ENCODE measurements around the gene NXPE4. TPM values are rescaled to one million over a fixed set of nuclear protein-coding genes. Genes with fewer than 3 reads are reported as not detected.

NXPE4 gene
- total RNA-seq, 1 donor from 2014 or later: not detected

DNA sequence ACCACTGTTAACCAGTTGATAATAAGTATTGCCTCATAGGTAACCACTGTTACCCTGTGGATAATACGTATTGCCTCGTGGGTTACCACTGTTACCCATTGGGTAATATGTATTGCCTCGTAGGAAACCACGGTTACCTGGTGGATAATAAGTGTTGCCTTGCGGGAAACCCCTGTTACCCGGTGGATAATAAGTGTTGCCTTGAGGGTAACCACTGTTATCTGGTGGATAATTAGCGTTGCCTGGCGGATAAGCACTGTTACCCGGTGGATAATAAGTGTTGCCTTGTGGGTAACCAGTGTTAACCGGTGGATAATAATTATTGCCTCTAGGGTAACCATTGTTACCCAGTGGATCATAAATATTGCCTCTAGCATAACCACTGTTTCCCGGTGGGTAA is 27.3 kb upstream of the NXPE4 start:
- Mint-ChIP-seq H3K4me3 (no peak overlapping the region), H3K9me3 (peaks cover 6% of the 10 kb centered on the region), H3K27ac (ENCODE audit: unreplicated experiment) (no peak overlapping the region), H3K27me3 (ENCODE audit: low read depth) (no peaks in the 10 kb centered on the region), H3K36me3 (ENCODE audit: low read depth) (no peaks in the 10 kb centered on the region), H3K4me1 (no peaks in the 10 kb centered on the region)
- DNase-seq (ENCODE audit: low read depth, low spot score): no peak
- no peak for TF ChIP-seq CTCF (conservative IDR thresholded peaks at IDR 0.05)

DNA sequence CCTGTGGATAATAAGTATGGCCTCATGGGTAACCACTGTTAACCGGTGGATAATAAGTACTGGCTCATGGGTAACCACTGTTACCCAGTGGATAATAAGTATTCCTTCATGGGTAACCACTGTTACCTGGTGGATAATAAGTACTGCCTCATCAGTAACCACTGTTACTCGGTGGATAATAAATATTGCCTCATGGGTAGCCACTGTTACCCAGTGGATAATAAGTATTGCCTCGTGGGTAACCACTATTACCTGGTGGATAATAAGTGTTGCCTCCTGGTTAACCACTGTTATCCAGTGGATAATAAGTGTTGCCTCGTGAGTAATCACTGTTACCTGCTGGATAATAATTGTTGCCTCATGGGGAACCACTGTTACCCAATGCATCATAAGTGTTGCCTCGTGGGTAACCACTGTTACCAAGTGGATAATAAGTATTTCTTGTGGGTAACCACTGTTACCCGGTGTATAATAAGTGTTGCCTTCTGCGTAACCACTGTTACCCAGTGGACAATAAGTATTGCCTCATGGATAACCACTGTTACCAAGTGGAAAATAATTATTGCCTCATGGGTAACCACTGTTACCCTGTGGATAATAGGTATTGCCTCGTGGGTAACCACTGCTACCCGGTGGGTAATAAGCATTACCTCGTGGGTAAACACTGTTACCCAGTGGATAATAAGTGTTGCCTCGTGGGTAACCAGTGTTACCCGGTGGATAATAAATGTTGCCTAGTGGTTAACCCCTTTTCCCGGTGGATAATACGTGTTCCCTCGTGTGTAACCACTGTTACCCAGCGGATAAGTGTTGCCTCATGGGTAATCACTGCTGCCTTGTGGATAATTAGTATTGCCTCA is 26.6 kb upstream of the NXPE4 start:
- Mint-ChIP-seq H3K27me3 (ENCODE audit: low read depth) (no peaks in the 10 kb centered on the region), H3K9me3 (peaks cover 6% of the 10 kb centered on the region), H3K36me3 (ENCODE audit: low read depth) (no peaks in the 10 kb centered on the region), H3K4me1 (no peaks in the 10 kb centered on the region), H3K27ac (ENCODE audit: unreplicated experiment) (no peak overlapping the region), H3K4me3 (no peak overlapping the region)
- no peak for TF ChIP-seq CTCF (conservative IDR thresholded peaks at IDR 0.05)
- DNase-seq (ENCODE audit: low read depth, low spot score): no peak

DNA sequence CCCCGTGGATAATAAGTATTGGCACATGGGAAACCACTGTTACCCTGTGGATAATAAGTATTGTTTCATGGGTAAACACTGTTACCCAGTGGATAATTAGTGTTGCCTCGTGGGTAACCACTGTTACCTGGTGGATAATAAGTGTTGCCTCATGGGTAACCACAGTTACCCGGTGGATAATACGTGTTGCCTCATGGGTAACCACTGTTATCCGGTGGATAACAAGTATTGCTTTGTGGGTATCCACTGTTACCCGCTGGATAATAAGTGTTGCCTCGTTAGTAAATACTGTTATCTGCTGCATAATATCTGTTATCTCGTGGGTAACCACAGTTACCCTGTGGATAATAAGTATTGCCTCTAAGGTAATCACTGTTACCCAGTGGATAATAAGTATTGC is 25.5 kb upstream of the NXPE4 start:
- Mint-ChIP-seq H3K27ac (ENCODE audit: unreplicated experiment) (no peak overlapping the region), H3K4me1 (no peaks in the 10 kb centered on the region), H3K36me3 (ENCODE audit: low read depth) (no peaks in the 10 kb centered on the region), H3K9me3 (peaks cover 6% of the 10 kb centered on the region), H3K27me3 (ENCODE audit: low read depth) (no peaks in the 10 kb centered on the region), H3K4me3 (no peak overlapping the region)
- no peak for DNase-seq (ENCODE audit: low read depth, low spot score)
- no peak for TF ChIP-seq CTCF (conservative IDR thresholded peaks at IDR 0.05)

GRCh38 chr11:114619659-114620173 is 24.1 kb upstream of the NXPE4 start:
- TF ChIP-seq CTCF (conservative IDR thresholded peaks at IDR 0.05): no peak
- Mint-ChIP-seq H3K27ac (ENCODE audit: unreplicated experiment) (no peak overlapping the region), H3K4me1 (no peaks in the 10 kb centered on the region), H3K9me3 (peaks cover 2% of the 10 kb centered on the region), H3K36me3 (ENCODE audit: low read depth) (no peaks in the 10 kb centered on the region), H3K27me3 (ENCODE audit: low read depth) (no peaks in the 10 kb centered on the region), H3K4me3 (no peak overlapping the region)
- no peak for DNase-seq (ENCODE audit: low read depth, low spot score)

- Mint-ChIP-seq H3K4me3 (no peak overlapping the region), H3K27ac (ENCODE audit: unreplicated experiment) (no peak overlapping the region), H3K9me3 (peaks cover 2% of the 10 kb centered on the region), H3K27me3 (ENCODE audit: low read depth) (no peaks in the 10 kb centered on the region), H3K4me1 (no peaks in the 10 kb centered on the region), H3K36me3 (ENCODE audit: low read depth) (no peaks in the 10 kb centered on the region)
- no peak for DNase-seq (ENCODE audit: low read depth, low spot score)
- no peak for TF ChIP-seq CTCF (conservative IDR thresholded peaks at IDR 0.05)
Observed at GRCh38 chr11:114618139-114618538, 22.6 kb upstream of the NXPE4 start.

Measured in neural crest cell (in vitro differentiated cells).